Loucy (cell line): ENCODE results near the gene CFAP90.

Source experiments
- H2AFZ ChIP-seq: fragments of 200-600 bp; sonication (generic); 2 replicates; pipeline ENCODE4 v1.6.0; 2016; ENCODE audit warnings: antibody characterized with exemption, mild to moderate bottlenecking, low read length, moderate library complexity
- H3F3A ChIP-seq: fragments of 200-600 bp; 2 replicates; pipeline ENCODE4 v1.6.0; 2016; ENCODE audit warnings: antibody characterized with exemption, low read depth, mild to moderate bottlenecking
- H3K27me3 ChIP-seq: fragments of 200-600 bp; sonication (generic); 2 replicates; pipeline ENCODE4 v1.6.1; 2014; ENCODE audit warnings: low read length, mild to moderate bottlenecking; ENCODE audit not compliant: insufficient read depth, poor library complexity, severe bottlenecking
- H3K36me3 ChIP-seq: fragments of 200-600 bp; sonication (generic); 2 replicates; pipeline ENCODE4 v1.6.1; 2016; ENCODE audit warnings: low read length; ENCODE audit not compliant: insufficient read depth
- H3K4me1 ChIP-seq: fragments of 200-600 bp; sonication (generic); 2 replicates; pipeline ENCODE4 v1.5.1; 2014; ENCODE audit warnings: low read length, mild to moderate bottlenecking; ENCODE audit not compliant: insufficient read depth, poor library complexity, severe bottlenecking
- H3K4me2 ChIP-seq: fragments of 200-600 bp; sonication (generic); 2 replicates; pipeline ENCODE4 v1.6.0; 2014; ENCODE audit warnings: antibody characterized with exemption, low read length, low read depth, mild to moderate bottlenecking; ENCODE audit not compliant: poor library complexity, severe bottlenecking
- H3K4me3 ChIP-seq: fragments of 200-600 bp; sonication (generic); 2 replicates; pipeline ENCODE4 v1.5.1; 2014; ENCODE audit warnings: low read length, mild to moderate bottlenecking, mixed read lengths; ENCODE audit not compliant: poor library complexity, severe bottlenecking
- H3K79me2 ChIP-seq: fragments of 200-600 bp; sonication (generic); 2 replicates; pipeline ENCODE4 v1.6.1; 2014; ENCODE audit warnings: low read length; ENCODE audit not compliant: insufficient read depth
- H3K9ac ChIP-seq: fragments of 200-600 bp; sonication (generic); 2 replicates; pipeline ENCODE4 v1.6.0; 2014; ENCODE audit warnings: mild to moderate bottlenecking, low read depth, low read length, moderate library complexity; ENCODE audit not compliant: poor library complexity, severe bottlenecking
- H3K9me2 ChIP-seq: fragments of 200-600 bp; sonication (generic); replicated peaks from 2 replicates; pipeline ENCODE4 v1.6.1; 2016; ENCODE audit warnings: low read depth, low read length, mixed read lengths
- H3K9me3 ChIP-seq: fragments of 200-600 bp; sonication (generic); 2 replicates; pipeline ENCODE4 v1.6.1; 2014; ENCODE audit warnings: mild to moderate bottlenecking, antibody characterized with exemption, low read length, low read depth; ENCODE audit not compliant: insufficient read depth
- H4K20me1 ChIP-seq: fragments of 200-600 bp; sonication (generic); 2 replicates; pipeline ENCODE4 v1.6.0; 2014; ENCODE audit warnings: antibody characterized with exemption, low read length, mild to moderate bottlenecking; ENCODE audit not compliant: insufficient read depth, poor library complexity, severe bottlenecking
- CTCF ChIP-seq: fragments of 200-600 bp; sonication (generic); conservative IDR thresholded peaks from 2 replicates; pipeline ENCODE4 v1.5.1; 2014; ENCODE audit warnings: mild to moderate bottlenecking, antibody characterized with exemption, low read length
- EZH2phosphoT487 ChIP-seq: fragments of 200-600 bp; IDR thresholded peaks from 2 replicates; pipeline ENCODE4 v1.6.1; 2018; ENCODE audit warnings: antibody characterized with exemption, mild to moderate bottlenecking, moderate library complexity, borderline replicate concordance

Gene CFAP90

GRCh38 chr5:7811715-7812114, 39.2 kb downstream of the CFAP90 start:
- Histone ChIP-seq H3F3A (no peaks in the 10 kb centered on the region), H3K27me3 (no peaks in the 10 kb centered on the region), H3K79me2 (no peaks in the 10 kb centered on the region), H3K36me3 (no peaks in the 10 kb centered on the region), H3K9me2 (no peaks in the 10 kb centered on the region), H3K4me1 (peaks cover 29% of the 10 kb centered on the region), H4K20me1 (no peaks in the 10 kb centered on the region), H2AFZ (peak overlapping the region; percentile 69), H3K9ac (no peak overlapping the region), H3K4me2 (no peak overlapping the region), H3K4me3 (no peak overlapping the region), H3K9me3 (no peaks in the 10 kb centered on the region)
- TF ChIP-seq EZH2phosphoT487 (no peak), CTCF (no peak)

DNA sequence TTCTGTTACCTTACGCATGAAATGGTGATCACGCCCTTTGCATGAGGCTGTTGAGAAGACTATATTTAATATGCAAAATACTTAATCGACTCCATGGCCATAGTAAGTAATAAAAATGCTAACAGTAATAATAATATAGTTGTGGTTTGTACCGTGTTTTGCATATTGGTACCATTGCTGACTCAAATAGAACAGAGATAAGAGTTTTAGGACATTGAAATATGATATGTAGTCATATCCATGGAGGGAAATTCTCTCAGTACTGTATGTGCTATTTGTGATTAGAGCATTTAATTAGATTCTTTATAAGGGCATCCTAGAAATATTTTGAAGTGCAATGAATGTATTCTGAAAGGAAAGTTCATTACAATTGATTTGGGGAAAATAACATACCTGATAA, 41.9 kb downstream of the CFAP90 start:
- TF ChIP-seq CTCF, result no peak
- TF ChIP-seq EZH2phosphoT487, result no peak
- no peaks in the 10 kb centered on the region for H3K9me3 ChIP-seq
- H3K36me3 ChIP-seq, result no peaks in the 10 kb centered on the region
- no peaks in the 10 kb centered on the region for H4K20me1 ChIP-seq
- H3K4me3 ChIP-seq, result no peak overlapping the region
- no peak overlapping the region for H3K4me2 ChIP-seq
- H3K4me1 ChIP-seq, result peaks cover 8% of the 10 kb centered on the region
- H2AFZ ChIP-seq, result no peak overlapping the region
- H3F3A ChIP-seq, result no peaks in the 10 kb centered on the region
- no peak overlapping the region for H3K9ac ChIP-seq
- H3K9me2 ChIP-seq, result no peaks in the 10 kb centered on the region
- no peaks in the 10 kb centered on the region for H3K79me2 ChIP-seq
- no peaks in the 10 kb centered on the region for H3K27me3 ChIP-seq

- Histone ChIP-seq H3K9ac (no peak overlapping the region), H3K27me3 (no peaks in the 10 kb centered on the region), H4K20me1 (no peaks in the 10 kb centered on the region), H3K4me3 (no peak overlapping the region), H3K79me2 (no peaks in the 10 kb centered on the region), H3K36me3 (no peaks in the 10 kb centered on the region), H3K4me1 (no peaks in the 10 kb centered on the region), H2AFZ (no peak overlapping the region), H3F3A (no peaks in the 10 kb centered on the region), H3K9me3 (no peaks in the 10 kb centered on the region), H3K4me2 (no peak overlapping the region), H3K9me2 (no peaks in the 10 kb centered on the region)
- peak; percentile 74 for TF ChIP-seq CTCF
- no peak for TF ChIP-seq EZH2phosphoT487
Observed at GRCh38 chr5:7805379-7805778, 45.6 kb downstream of the CFAP90 start.
